GM23248 (cell line): ENCODE measurements around the gene NDUFS6.

Experiments used
- EZH2 ChIP-seq: fragments of 200-600 bp; sonication (generic); IDR thresholded peaks from 2 replicates; pipeline ENCODE4 v1.6.1; 2018; ENCODE audit warnings: antibody characterized with exemption, mild to moderate bottlenecking; ENCODE audit not compliant: insufficient read depth, poor library complexity, severe bottlenecking
- EZH2phosphoT487 ChIP-seq: fragments of 200-600 bp; sonication (generic); IDR thresholded peaks from 2 replicates; pipeline ENCODE4 v1.6.1; 2018; ENCODE audit warnings: antibody characterized with exemption, moderate library complexity, mild to moderate bottlenecking, low read depth; ENCODE audit not compliant: insufficient read depth

GRCh38 chr5:1779782-1780613, 21.2 kb upstream of the NDUFS6 start:
- TF ChIP-seq EZH2 (no peak), EZH2phosphoT487 (no peak)
